Measurements from ENCODE around the gene NPDC1.
"Not testable (repeated sequence)": the region's sequence is repeated elsewhere in the genome, so short reads cannot be mapped to it uniquely, and the experiment has no call there.

The NPDC1 gene

GRCh38 chr9:137039611-137040366 is 6.2 kb downstream of the NPDC1 start:
- H3K27me3 Mint-ChIP-seq: no peaks in the 10 kb centered on the region

GRCh38 chr9:137038916-137039315 is 7.1 kb downstream of the NPDC1 start:
- H3K27me3 Mint-ChIP-seq: no peaks in the 10 kb centered on the region
- no peaks in the 10 kb centered on the region for H3K9me3 Mint-ChIP-seq
- H3K27ac Mint-ChIP-seq: no peak overlapping the region
- H3K36me3 Mint-ChIP-seq: no peaks in the 10 kb centered on the region
- no peak overlapping the region for H3K4me3 Mint-ChIP-seq
- H3K4me1 Mint-ChIP-seq: peaks cover 11% of the 10 kb centered on the region

More at GRCh38 chr9:137039611-137040366, 6.2 kb downstream of the NPDC1 start:
- Mint-ChIP-seq H3K4me3 (no peak overlapping the region), H3K4me1 (peaks cover 12% of the 10 kb centered on the region), H3K36me3 (no peaks in the 10 kb centered on the region), H3K27ac (no peak overlapping the region), H3K9me3 (no peaks in the 10 kb centered on the region)

GRCh38 chr9:137037483-137037882 is 8.5 kb downstream of the NPDC1 start:
- Mint-ChIP-seq H3K4me1 (peaks cover 15% of the 10 kb centered on the region), H3K9me3 (no peaks in the 10 kb centered on the region), H3K27ac (no peak overlapping the region), H3K36me3 (no peaks in the 10 kb centered on the region), H3K27me3 (no peaks in the 10 kb centered on the region), H3K4me3 (no peak overlapping the region)

GRCh38 chr9:137037035-137037434 is 8.9 kb downstream of the NPDC1 start:
- H3K4me3 Mint-ChIP-seq: no peak overlapping the region

DNA sequence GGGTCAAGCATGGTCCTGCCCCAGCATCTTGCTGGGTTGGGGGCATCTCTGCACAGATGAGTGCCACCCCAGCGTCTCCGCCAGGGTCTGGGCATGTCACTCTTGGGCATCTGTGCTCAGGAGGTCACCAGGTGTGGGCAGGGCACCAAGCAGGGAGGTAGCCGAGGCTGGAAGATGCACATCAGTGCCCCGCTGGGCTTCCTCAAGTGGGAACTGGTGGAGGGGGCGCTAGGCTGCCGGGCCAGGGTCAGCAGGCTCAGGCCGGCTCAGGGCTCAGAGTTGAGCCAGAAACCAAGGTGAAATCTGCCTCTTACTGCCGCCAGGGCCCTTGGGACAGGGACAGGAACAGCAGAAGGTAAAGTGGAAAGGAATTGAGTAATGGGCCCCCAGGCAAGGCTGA is 10.0 kb downstream of the NPDC1 start:
- Mint-ChIP-seq H3K4me1 (peaks cover 20% of the 10 kb centered on the region), H3K27ac (no peak overlapping the region), H3K27me3 (no peaks in the 10 kb centered on the region), H3K9me3 (no peaks in the 10 kb centered on the region), H3K36me3 (no peaks in the 10 kb centered on the region), H3K4me3 (no peak overlapping the region)

More at GRCh38 chr9:137037035-137037434, 8.9 kb downstream of the NPDC1 start:
- Mint-ChIP-seq H3K4me1 (peaks cover 16% of the 10 kb centered on the region), H3K27me3 (no peaks in the 10 kb centered on the region), H3K27ac (no peak overlapping the region), H3K36me3 (no peaks in the 10 kb centered on the region), H3K9me3 (no peaks in the 10 kb centered on the region)

DNA sequence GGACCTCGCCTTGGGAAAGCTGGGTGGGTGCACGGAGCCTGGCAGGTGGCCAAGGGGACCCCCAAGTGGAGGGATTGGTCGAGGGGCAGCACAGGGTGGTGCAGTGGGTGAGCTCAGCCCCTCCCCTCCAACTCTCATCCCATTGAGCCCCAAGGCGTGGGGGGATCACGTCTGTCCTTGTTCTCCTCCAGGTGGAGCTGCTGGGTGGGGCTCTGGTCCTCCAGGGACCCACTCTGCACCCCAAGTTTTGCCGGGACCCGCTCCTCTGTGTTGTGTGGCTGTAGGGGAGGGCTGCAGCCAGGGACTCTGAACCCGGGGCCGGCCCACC is 10.5 kb downstream of the NPDC1 start:
- H3K27ac Mint-ChIP-seq: no peak overlapping the region
- H3K9me3 Mint-ChIP-seq: no peaks in the 10 kb centered on the region
- H3K4me1 Mint-ChIP-seq: peaks cover 25% of the 10 kb centered on the region
- H3K36me3 Mint-ChIP-seq: no peaks in the 10 kb centered on the region
- H3K4me3 Mint-ChIP-seq: no peak overlapping the region
- no peaks in the 10 kb centered on the region for H3K27me3 Mint-ChIP-seq

DNA sequence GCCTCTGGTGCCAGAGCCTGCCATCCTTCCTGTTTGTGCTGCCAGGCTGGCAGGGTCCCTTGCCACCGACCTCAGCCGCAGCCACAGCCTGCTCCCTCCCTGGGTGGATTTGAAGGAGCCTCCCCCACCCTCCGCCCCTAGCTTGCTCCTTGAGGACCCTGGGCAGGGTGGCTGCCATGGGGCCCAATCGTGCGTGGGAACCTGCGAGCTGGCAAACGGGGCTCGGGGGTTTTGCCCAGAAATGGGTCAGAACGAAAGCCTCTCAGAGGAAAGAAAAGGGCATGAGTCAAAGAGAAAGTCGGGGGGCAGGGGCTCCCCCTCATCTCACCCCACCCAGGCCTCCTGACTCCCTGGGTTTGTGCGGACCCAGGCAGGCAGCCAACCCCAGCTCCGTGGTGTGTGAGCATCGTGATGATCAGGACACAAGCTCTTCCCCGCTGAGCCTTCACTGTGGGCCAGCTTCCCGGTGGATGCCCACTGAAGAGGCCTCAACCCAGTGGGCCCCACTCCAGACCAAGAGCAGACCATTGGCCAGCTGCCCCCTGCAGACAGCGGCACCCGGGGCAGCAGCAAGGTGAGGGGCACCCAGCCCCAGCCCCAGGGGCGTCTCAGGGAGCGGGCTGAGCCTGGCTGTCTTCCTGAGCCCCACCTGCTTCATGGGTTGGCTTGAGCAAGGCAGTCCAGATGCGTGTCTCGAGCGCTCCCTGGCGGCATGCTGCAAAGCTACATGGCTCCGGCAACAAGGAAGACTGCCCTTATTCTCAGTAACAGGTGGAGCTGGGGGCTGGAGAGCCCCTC is 11.1 kb downstream of the NPDC1 start:
- Mint-ChIP-seq H3K27me3 (no peaks in the 10 kb centered on the region), H3K4me1 (peaks cover 28% of the 10 kb centered on the region), H3K36me3 (no peaks in the 10 kb centered on the region), H3K27ac (peak overlapping the region; percentile 51), H3K9me3 (no peaks in the 10 kb centered on the region), H3K4me3 (peak overlapping the region; percentile 69)

GRCh38 chr9:137034039-137034708 is 11.8 kb downstream of the NPDC1 start:
- Mint-ChIP-seq H3K27ac (no peak overlapping the region), H3K4me1 (peaks cover 35% of the 10 kb centered on the region), H3K27me3 (no peaks in the 10 kb centered on the region), H3K4me3 (peak overlapping the region; percentile 69), H3K9me3 (no peaks in the 10 kb centered on the region), H3K36me3 (no peaks in the 10 kb centered on the region)

DNA sequence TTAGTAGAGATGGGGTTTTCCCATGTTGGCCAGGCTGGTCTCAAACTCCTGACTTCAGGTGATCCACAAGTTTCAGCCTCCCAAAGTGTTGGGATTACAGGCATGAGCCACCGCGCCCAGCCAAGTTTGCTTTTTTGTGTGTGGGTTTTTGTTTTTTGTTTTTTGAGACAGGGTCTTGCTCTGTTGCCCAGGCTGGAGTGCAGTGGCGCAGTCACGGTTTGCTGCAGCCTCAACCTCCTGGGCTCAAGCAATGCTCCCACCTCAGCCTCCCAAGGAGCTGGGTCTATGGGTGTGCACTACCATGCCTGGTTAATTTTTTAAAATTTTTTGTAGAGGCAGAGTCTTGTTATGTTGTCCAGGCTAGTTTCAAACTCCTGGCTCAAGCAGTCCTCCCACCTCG is 12.5 kb downstream of the NPDC1 start:
- Mint-ChIP-seq H3K4me3 (peak overlapping the region; percentile 30), H3K4me1 (peaks cover 35% of the 10 kb centered on the region)
- not testable (repeated sequence) for H3K36me3 Mint-ChIP-seq, H3K9me3 Mint-ChIP-seq, H3K27ac Mint-ChIP-seq, H3K27me3 Mint-ChIP-seq

GRCh38 chr9:137032858-137033257 is 13.1 kb downstream of the NPDC1 start:
- Mint-ChIP-seq H3K4me3 (no peak overlapping the region), H3K4me1 (peaks cover 35% of the 10 kb centered on the region), H3K9me3 (no peaks in the 10 kb centered on the region), H3K27ac (no peak overlapping the region), H3K36me3 (no peaks in the 10 kb centered on the region), H3K27me3 (no peaks in the 10 kb centered on the region)

DNA sequence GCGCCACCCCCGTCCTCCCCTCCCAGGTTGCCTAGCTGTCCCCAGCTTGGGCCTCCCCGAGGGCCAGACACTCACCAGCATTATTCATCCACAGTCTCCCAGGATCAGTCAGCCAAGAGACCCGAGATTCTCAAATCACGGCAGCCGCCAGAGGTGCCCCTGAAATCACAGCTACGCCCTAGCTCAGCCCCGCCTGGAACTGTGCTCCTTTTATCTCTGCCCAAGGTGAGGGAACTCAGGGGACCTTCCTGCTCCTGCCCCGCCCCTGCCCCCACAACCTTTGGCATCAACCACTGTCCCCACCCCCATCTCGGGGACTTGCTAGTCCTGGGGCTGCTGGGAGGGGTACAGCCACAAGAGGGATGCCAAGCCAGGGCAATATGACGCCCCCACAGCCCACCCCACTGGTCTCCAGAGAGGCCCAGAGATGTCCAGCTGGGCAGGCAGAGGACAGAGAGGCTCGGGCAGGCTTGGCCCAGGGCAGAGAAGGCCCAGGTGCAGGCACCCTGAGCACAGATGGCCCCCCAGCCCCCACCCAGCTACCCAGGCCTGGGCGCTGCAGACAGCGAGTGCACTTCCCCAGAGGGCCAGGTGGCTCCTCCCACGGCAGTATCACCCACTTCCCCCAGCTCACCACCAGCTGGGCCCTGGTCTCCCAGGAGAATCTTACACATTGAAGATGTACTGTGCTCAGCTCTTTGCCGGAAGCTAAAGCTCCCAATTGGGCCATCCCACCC is 13.9 kb downstream of the NPDC1 start, which contains the start of gene FUT7:
Gene FUT7 (minus strand): TSS at position 185 of the 737 bp plus-strand sequence. CDS start 97 bp downstream, at position 88.
- H3K4me1 Mint-ChIP-seq: peaks cover 38% of the 10 kb centered on the region
- H3K9me3 Mint-ChIP-seq: no peaks in the 10 kb centered on the region
- no peaks in the 10 kb centered on the region for H3K27me3 Mint-ChIP-seq
- H3K4me3 Mint-ChIP-seq: no peak within 1 kb of the TSS
- H3K27ac Mint-ChIP-seq: no peak within 1 kb of the TSS
- H3K36me3 Mint-ChIP-seq: no peaks in the 10 kb centered on the region

DNA sequence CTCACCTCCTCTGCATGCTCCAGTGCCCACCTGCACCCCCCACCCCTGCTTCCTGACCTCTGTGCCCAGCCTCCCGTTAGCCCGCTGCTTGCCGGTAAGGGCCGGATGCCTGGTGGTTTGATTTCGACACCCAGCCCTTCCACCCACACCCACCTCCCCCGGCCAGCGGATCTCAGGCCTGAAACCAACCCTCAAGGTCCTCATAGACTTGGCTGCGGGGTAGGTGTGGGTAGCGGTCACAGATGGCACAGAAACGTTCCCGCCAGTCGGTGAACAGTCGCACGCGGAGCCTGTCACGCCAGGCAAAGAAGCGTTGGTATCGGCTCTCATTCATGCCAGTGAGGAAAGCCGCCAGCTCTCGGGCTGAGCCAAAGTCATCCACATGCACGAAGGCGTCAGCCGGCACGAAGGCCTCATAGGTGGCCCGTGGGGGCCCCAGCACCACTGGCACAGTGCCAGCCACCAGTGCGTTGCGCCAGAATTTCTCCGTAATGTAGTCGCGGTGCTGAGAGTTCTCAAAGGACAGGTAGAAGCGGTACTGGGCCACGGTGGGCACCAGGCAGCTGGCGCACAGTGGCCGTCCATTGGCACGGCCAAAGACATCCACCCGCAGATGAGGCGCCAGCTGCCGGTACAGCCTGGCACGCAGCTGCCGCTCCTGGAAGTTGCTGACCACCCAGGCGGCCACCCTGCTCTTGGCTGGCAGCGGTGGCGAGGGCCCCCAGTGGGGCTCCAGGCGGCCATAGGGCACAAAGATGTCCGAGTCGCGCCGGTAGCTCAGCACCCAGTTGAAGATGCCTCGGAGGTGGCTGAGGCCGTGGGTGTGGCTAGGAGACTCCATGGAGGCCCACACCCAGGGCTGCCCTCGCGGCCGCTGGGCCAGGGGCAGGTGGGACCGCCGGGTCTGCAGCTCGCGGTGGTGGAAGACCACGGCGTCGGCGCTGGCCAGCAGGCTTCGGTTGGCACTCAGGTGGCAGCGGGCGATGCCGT is 15.1 kb downstream of the NPDC1 start:
- Mint-ChIP-seq H3K4me1 (peaks cover 40% of the 10 kb centered on the region), H3K4me3 (peak overlapping the region; percentile 26)

GRCh38 chr9:137030006-137030405 is 16.0 kb downstream of the NPDC1 start:
- Mint-ChIP-seq H3K4me3 (peak overlapping the region; percentile 7), H3K27me3 (no peaks in the 10 kb centered on the region), H3K9me3 (no peaks in the 10 kb centered on the region), H3K4me1 (peaks cover 36% of the 10 kb centered on the region), H3K36me3 (no peaks in the 10 kb centered on the region), H3K27ac (no peak overlapping the region)

More for the DNA sequence above, 15.1 kb downstream of the NPDC1 start:
- H3K27ac Mint-ChIP-seq: no peak overlapping the region
- H3K27me3 Mint-ChIP-seq: no peaks in the 10 kb centered on the region
- no peaks in the 10 kb centered on the region for H3K36me3 Mint-ChIP-seq
- no peaks in the 10 kb centered on the region for H3K9me3 Mint-ChIP-seq
